ENCODE data around the gene FCER1G. TPM values are rescaled to one million over a fixed set of nuclear protein-coding genes. Genes with fewer than 3 reads are reported as not detected.
A peak's percentile ranks its signal among the peaks of the same experiment; 100 is the strongest.

The FCER1G gene
- total RNA-seq, 1 donor from 2014 or later: 13.4 TPM

DNA sequence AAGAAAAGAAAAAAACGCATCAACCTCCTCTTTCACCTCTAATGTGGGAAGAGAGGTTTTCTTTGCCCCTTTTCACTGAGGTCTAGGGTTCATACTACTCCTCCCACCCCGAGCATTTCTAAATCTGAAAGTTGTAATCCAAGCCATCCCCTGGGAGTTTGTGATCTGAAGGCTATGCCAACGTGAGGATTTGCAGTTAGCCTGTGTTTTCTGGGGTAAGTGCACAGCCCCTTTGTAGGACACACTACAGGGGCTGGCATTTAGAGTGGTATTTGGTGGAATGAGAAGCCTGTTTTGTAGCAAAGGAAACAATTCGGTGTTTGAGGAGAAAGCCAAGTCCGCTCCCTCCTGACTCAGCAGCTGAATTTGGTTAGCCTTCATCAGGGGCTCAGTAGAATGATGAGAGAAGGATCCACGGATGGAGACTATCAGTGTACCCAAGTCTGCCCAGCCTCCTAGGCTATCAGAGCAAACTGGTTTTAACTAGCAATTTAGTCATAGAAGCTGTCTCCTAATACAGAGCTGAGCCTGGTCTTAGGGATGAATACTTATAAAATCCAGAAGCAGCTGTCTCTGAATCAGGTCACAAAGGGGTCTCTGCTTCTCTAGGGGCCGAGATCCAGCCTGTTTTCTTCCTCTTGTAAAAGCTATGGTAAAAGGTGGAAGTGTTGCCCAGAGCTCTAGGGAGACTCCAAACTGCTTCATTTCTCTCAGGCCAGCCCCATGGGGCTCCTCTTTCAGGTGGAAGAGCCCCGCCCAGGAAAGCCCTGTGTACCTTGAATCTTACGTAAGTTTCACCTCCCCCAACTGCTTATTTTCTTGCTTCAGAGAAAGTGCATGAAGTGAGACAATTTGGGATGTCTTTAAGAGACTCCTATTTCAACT is 45.5 kb downstream of the FCER1G start:
- ATAC-seq (peak; percentile 21), DNase-seq (ENCODE audit: low spot score) (no peak)

DNA sequence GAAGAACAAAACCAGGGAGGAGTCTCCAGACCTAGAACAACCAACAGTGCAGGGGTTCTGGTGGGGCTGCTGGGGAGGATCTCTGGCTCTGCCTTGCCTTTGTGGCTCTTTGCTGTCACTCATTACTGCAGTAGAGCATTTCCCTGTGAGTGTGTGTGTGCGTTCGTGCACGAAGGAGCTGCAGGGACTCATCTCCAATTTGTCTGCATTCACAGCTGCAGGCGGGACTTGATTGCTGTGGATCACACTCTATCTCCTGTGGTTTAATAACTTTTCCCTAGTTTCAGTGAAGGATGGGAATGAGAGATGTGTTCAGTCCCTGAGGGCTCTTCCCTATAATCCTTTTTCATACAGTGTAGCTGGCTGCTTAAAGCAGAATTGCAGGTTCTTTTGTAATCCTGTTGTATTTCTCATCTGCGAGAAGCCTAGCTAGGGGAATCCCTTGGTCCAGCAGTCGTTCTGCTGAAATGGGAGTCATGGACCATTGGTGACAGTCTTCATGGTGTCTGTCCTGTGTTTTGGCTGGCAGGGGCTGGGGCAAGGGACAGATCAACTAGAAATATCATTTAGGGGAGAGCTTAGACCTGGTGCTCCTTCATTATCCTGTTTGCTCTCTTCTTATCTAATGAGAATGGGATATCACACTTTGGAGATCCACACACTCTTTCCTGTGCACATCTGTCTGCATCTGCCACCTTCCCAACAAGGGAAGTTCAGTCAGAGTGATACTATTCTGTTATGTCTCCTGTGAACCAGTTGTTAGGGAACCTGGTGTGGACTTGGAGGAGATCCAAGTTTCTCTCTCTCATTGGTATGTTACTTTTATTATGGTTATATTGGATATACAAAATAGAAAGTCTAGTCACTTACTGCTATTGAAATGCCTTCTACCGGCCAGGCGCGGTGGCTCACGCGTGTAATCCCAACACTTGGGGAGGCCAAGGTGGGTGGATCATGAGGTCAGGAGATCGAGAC is 46.5 kb downstream of the FCER1G start:
- no peak for DNase-seq (ENCODE audit: low spot score)
- no peak for ATAC-seq

DNA sequence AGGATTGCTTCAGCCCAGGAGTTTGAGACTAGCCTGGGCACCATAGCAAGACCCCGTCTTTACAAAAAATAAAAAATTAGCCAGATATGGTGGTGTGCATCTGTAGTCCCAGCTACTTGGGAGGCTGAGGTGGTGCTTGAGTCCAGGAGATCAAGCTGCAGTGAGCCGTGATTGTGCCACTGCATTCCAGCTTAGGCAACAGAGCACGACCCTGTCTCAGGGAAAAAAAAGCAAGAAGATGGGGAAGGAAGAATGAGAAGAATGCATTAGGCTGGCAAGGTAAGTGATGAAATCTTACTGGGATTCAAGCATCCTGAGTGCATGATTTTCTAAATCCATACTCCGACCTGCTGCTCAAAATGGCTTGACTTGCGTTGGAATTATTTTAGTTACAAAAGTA is 50.2 kb downstream of the FCER1G start:
- no peak for ATAC-seq

DNA sequence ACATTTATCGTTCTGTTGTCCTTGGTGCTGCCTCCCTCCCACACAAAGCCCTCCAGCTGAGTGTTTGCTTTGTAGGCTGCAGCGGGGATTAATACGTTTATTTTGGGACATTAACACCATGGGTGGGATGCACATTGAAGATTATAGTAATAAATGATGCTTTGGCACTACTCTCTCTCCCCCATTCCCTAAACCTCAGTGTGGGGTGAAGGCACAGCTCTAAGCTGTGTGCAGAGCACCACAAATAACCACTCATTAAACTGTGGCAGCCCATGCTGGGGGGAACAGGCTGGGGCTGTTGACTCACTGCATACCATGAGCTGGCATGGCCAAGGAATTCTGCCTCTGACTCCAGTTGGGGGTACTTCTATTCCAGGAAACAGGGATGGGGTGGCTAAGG is 51.1 kb downstream of the FCER1G start:
- no peak for ATAC-seq
- DNase-seq (ENCODE audit: low spot score): no peak

More for the DNA sequence above, 50.2 kb downstream of the FCER1G start:
- DNase-seq (ENCODE audit: low spot score): no peak

DNA sequence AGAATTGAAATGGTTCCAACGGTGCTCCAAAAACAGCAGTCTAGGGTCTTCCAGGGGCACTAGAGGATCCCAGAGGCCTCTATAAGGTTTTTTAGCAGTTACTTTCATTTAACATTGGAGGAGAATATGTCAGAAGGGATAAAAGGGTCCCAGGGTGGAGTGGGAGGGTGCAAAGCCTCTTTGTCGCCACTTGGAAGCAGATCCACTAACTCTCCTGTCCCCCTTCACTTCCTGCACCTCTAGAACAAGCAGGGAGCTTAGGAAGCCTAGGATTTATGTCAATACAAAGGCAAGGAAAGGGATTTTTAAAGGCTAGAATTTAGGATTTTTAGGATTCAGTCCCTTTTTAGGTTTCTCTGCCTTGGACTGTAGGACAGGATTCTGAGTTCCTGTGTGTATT is 51.7 kb downstream of the FCER1G start:
- no peak for ATAC-seq
- no peak for DNase-seq (ENCODE audit: low spot score)

DNA sequence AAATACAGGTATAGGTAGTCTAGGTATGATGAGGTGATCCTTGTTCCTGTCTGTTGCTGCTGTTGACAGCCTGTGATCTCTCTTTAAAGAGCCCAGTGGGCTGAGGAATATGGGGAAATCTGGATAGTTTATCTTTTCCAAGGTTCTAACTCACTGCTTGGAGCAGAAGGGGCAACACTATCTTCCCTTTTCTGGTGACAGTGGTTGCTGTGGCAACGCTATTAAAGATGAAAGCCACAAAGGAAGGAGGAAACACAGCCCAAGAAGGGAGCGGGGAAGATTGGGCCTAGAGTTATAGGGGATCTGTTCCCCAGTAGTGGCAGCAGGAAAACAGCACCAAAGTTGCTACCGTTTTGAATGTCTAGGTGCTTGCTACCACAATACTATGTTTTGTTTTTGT is 52.2 kb downstream of the FCER1G start:
- no peak for DNase-seq (ENCODE audit: low spot score)
- no peak for ATAC-seq

Other genes with a start within 250 kb of the FCER1G start
- 65.4 TPM for gene F11R, start 194.1 kb upstream of the FCER1G start, total RNA-seq
- gene TSTD1, start 176.3 kb upstream of the FCER1G start, total RNA-seq: 30.7 TPM
- 27.6 TPM for gene USF1, start 169.3 kb upstream of the FCER1G start, total RNA-seq
- 4.0 TPM for gene ARHGAP30, start 145.4 kb upstream of the FCER1G start, total RNA-seq
- not detected for gene NECTIN4, start 125.7 kb upstream of the FCER1G start, total RNA-seq
- 6.2 TPM for gene KLHDC9, start 116.9 kb upstream of the FCER1G start, total RNA-seq
- 22.0 TPM for gene PFDN2, start 97.3 kb upstream of the FCER1G start, total RNA-seq
- 70.3 TPM for gene NIT1, start 97.2 kb upstream of the FCER1G start, total RNA-seq
- 17.6 TPM for gene DEDD, start 82.6 kb upstream of the FCER1G start, total RNA-seq
- gene UFC1, start 61.3 kb upstream of the FCER1G start, total RNA-seq: 36.1 TPM
- 10.2 TPM for gene USP21, start 55.8 kb upstream of the FCER1G start, total RNA-seq
- gene PPOX, start 48.9 kb upstream of the FCER1G start, total RNA-seq: 9.3 TPM
- 9.1 TPM for gene B4GALT3, start 37.8 kb upstream of the FCER1G start, total RNA-seq
- gene ADAMTS4, start 16.2 kb upstream of the FCER1G start, total RNA-seq: 1.1 TPM
- 106 TPM for gene NDUFS2, start 12.9 kb upstream of the FCER1G start, total RNA-seq
- gene APOA2, start 8.3 kb downstream of the FCER1G start, total RNA-seq: 4,148 TPM
- gene TOMM40L, start 10.8 kb downstream of the FCER1G start, total RNA-seq: 6.3 TPM
- 158 TPM for gene NR1I3, start 22.9 kb downstream of the FCER1G start, total RNA-seq
- 5.1 TPM for gene PCP4L1, start 43.5 kb downstream of the FCER1G start, total RNA-seq
- gene MPZ, start 94.7 kb downstream of the FCER1G start, total RNA-seq: 2.4 TPM
- gene SDHC, start 99.1 kb downstream of the FCER1G start, total RNA-seq: 223 TPM
- gene CFAP126, start 152.6 kb downstream of the FCER1G start, total RNA-seq: not detected